KG1 (cell line): ENCODE results near the gene GDPD5.

Source experiments
- DNase-seq: peaks from one replicate; lab custom pipeline; 2025; lab: John Stamatoyannopoulos, UW

GDPD5 gene

GRCh38 chr11:75525433-75526191 lies at the start of gene GDPD5:
GDPD5 (minus strand) TSS chr11:75525941; CDS start chr11:75477735, 48,206 bp downstream.
- DNase-seq: peak; percentile 83

GRCh38 chr11:75574698-75575602 lies 49.2 kb upstream of the GDPD5 start:
- no peak for DNase-seq

- no peak for DNase-seq
Measured at GRCh38 chr11:75572744-75573143, 47.0 kb upstream of the GDPD5 start.

- no peak for DNase-seq
Measured at GRCh38 chr11:75571625-75572024, 45.9 kb upstream of the GDPD5 start.

GRCh38 chr11:75570559-75571139 lies 44.9 kb upstream of the GDPD5 start:
- no peak for DNase-seq

- no peak for DNase-seq
Measured at GRCh38 chr11:75568616-75569219, 43.0 kb upstream of the GDPD5 start.

GRCh38 chr11:75567971-75568370 lies 42.2 kb upstream of the GDPD5 start:
- no peak for DNase-seq

GRCh38 chr11:75566763-75567279 lies 41.1 kb upstream of the GDPD5 start:
- no peak for DNase-seq

- DNase-seq: no peak
Measured at GRCh38 chr11:75565916-75566762, 40.4 kb upstream of the GDPD5 start.

GRCh38 chr11:75565221-75565814 lies 39.6 kb upstream of the GDPD5 start:
- DNase-seq: no peak

GRCh38 chr11:75563978-75564552 lies 38.3 kb upstream of the GDPD5 start:
- DNase-seq: no peak

- no peak for DNase-seq
Measured at GRCh38 chr11:75563501-75563977, 37.8 kb upstream of the GDPD5 start.

GRCh38 chr11:75562836-75563484 lies 37.2 kb upstream of the GDPD5 start:
- no peak for DNase-seq

- peak; percentile 74 for DNase-seq
Measured at GRCh38 chr11:75562048-75562835, 36.5 kb upstream of the GDPD5 start, which contains the start of gene SERPINH1. SERPINH1 (plus strand) TSS chr11:75562253; CDS start chr11:75566350, 4,097 bp downstream.

- DNase-seq: no peak
Measured at GRCh38 chr11:75561426-75562047, 35.8 kb upstream of the GDPD5 start.

GRCh38 chr11:75560644-75561043 lies 34.9 kb upstream of the GDPD5 start:
- no peak for DNase-seq

GRCh38 chr11:75558939-75559843 lies 33.5 kb upstream of the GDPD5 start:
- DNase-seq: no peak
